Ovary (tissue), 3 donors: ENCODE measurements around the gene MAPKAPK2.

Source experiments
- POLR2A ChIP-seq: fragments of 450-650 bp; IDR thresholded peaks from one replicate; pipeline ENCODE4 v1.6.1; 2017; ENCODE audit warnings: antibody characterized with exemption, mild to moderate bottlenecking, moderate library complexity
- TF ChIP-seq, protein P1 (sequence below), 3 donors: fragments of 450-650 bp in 2 of 3; fragments of 200-600 bp in 1 of 3; IDR thresholded peaks; one replicate each; pipeline versions ENCODE4 v1.5.1 to v1.8.0; 2016 to 2022; ENCODE audit warnings: antibody characterized with exemption in 3 of 3, mild to moderate bottlenecking in 1 of 3
- donor health status: DM: no; HTN: no; CAD: no.

DNA sequence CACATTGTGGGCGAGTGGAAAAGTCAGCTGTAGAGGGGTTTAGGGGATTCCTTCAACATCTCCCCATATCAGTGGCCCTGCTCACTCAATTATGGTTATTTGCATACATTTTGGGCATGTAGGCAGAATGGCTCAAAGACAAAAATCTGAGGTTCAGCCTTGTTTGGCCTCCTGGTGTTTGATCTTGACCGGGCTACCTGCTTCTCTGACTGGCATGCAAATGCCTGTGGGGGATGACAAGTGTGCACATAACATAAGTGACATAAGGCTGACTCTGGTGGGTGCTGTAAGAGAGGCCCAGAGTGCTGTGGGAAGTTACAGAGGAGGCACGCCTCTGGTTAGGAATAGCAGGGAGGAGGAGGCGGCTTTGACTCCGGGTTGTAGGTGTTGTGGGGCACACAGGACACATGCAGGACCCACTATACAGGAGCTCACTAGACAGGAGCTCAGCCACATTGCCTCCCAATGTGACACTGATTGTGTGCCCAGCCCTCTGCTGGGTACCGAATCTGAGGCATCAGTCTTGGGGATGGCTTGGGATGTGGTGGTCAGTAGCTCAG is 56.5 kb downstream of the MAPKAPK2 start:
- TF ChIP-seq, protein P1, sequence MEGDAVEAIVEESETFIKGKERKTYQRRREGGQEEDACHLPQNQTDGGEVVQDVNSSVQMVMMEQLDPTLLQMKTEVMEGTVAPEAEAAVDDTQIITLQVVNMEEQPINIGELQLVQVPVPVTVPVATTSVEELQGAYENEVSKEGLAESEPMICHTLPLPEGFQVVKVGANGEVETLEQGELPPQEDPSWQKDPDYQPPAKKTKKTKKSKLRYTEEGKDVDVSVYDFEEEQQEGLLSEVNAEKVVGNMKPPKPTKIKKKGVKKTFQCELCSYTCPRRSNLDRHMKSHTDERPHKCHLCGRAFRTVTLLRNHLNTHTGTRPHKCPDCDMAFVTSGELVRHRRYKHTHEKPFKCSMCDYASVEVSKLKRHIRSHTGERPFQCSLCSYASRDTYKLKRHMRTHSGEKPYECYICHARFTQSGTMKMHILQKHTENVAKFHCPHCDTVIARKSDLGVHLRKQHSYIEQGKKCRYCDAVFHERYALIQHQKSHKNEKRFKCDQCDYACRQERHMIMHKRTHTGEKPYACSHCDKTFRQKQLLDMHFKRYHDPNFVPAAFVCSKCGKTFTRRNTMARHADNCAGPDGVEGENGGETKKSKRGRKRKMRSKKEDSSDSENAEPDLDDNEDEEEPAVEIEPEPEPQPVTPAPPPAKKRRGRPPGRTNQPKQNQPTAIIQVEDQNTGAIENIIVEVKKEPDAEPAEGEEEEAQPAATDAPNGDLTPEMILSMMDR (IDR thresholded peaks at IDR 0.05), result no peak
- TF ChIP-seq POLR2A, result no peak
